Spleen (tissue), 11 donors: ENCODE data around the gene FAIM2. TPM values are rescaled to one million over a fixed set of nuclear protein-coding genes. Genes with fewer than 3 reads are reported as not detected.
A peak's percentile ranks its signal among the peaks of the same experiment; 100 is the strongest.

Source experiments
- DNase-seq: peaks from one replicate; pipeline ENCODE4 v3.0.0-alpha.2; 2020
- H3K27ac ChIP-seq, 8 donors: fragments of 200-600 bp; sonication (generic) in 7 of 8; 1 replicate in 4 of 8; 2 replicates in 4 of 8; pipeline versions ENCODE4 v1.5.0 to v1.8.0; 2016 to 2021; ENCODE audit warnings: inconsistent platforms in 4 of 8, mild to moderate bottlenecking in 4 of 8, moderate library complexity in 1 of 8
- H3K27me3 ChIP-seq, 7 donors: fragments of 200-600 bp; sonication (generic) in 6 of 7; replicated peaks in 1 of 7; 1 replicate in 4 of 7; 2 replicates in 3 of 7; pipeline versions ENCODE4 v1.5.0 to v1.8.0; 2016 to 2021; ENCODE audit warnings: inconsistent platforms in 3 of 7, mild to moderate bottlenecking in 1 of 7
- H3K36me3 ChIP-seq, 6 donors: fragments of 200-600 bp; sonication (generic) in 5 of 6; 1 replicate in 4 of 6; 2 replicates in 2 of 6; pipeline versions ENCODE4 v1.5.0 to v1.8.0; 2016 to 2021; ENCODE audit warnings: inconsistent platforms in 2 of 6
- H3K4me1 ChIP-seq, 6 donors: fragments of 200-600 bp; sonication (generic) in 5 of 6; 1 replicate in 3 of 6; 2 replicates in 3 of 6; pipeline versions ENCODE4 v1.5.0 to v1.8.0; 2016 to 2021; ENCODE audit warnings: inconsistent platforms in 3 of 6
- H3K4me3 ChIP-seq, 8 donors: fragments of 200-600 bp; sonication (generic) in 7 of 8; 1 replicate in 4 of 8; 2 replicates in 4 of 8; pipeline versions ENCODE4 v1.5.0 to v1.8.0; 2016 to 2021; ENCODE audit warnings: inconsistent platforms in 4 of 8, mild to moderate bottlenecking in 4 of 8, moderate library complexity in 2 of 8
- H3K9me3 ChIP-seq, 8 donors: fragments of 200-600 bp; sonication (generic) in 7 of 8; 1 replicate in 4 of 8; 2 replicates in 4 of 8; pipeline versions ENCODE4 v1.5.0 to v1.8.0; 2016 to 2021; ENCODE audit warnings: inconsistent platforms in 4 of 8
- POLR2A ChIP-seq, 3 donors: fragments of 450-650 bp; IDR thresholded peaks; one replicate each; pipeline ENCODE4 v1.5.1; 2017; ENCODE audit warnings: antibody characterized with exemption in 3 of 3, mild to moderate bottlenecking in 1 of 3
- POLR2AphosphoS5 ChIP-seq, 3 donors: sonication (generic); formaldehyde crosslinking; IDR thresholded peaks; one replicate each; pipeline ENCODE4 v1.5.1; 2017; ENCODE audit warnings: antibody characterized with exemption in 3 of 3
- WGBS, 5 donors: extraction: QIAGEN DNeasy Blood & Tissue Kit in 3 of 5; methylation state at CpG; one replicate each; pipeline versions ENCODE4 v1.1.5 to v1.1.7; 2013 to 2018; 5-methylcytosine and 5-hydroxymethylcytosine counted together
- intact Hi-C: fragments of 100-400 bp; cut with DNase I; formaldehyde crosslinking; loops from one replicate; pipeline ENCODE4 v1.15.0; 2023; ENCODE audit warnings: low total_unique reads
- polyA plus RNA-seq, 3 donors: library from polyadenylated mRNA; stranded (reverse); fragments of 200-250 nt; gene quantifications; one replicate each; pipeline ENCODE4 v1.2.1, GENCODE V29; 2013
- total RNA-seq, 7 donors: library from RNA; depleted of rRNA in 3 of 7; stranded (reverse); fragments of >200 nt in 3 of 7; fragmentation: NEBNext Ultra II Directional in 4 of 7; extraction: Animal tissue kit (Norgen Biotek cat#: 25700) in 4 of 7; gene quantifications; one replicate each; pipeline versions ENCODE4 v1.1.0 to v1.2.1, GENCODE V29; 2016 to 2021
- TF ChIP-seq, protein P1 (sequence below), 11 experiments: fragments of 200-600 bp in 7 of 11; fragments of 450-650 bp in 4 of 11; sonication (generic) in 4 of 11; IDR thresholded peaks in 8 of 11; conservative IDR thresholded peaks in 3 of 11; 1 replicate in 7 of 11; 2 replicates in 4 of 11; pipeline versions ENCODE4 v1.4.0 to v1.8.0; 2016 to 2021; ENCODE audit warnings: antibody characterized with exemption in 11 of 11, inconsistent platforms in 4 of 11, mild to moderate bottlenecking in 1 of 11
- donor health status: healthy with polysubstance abuse.
- donor health status: DM: no; HTN: no; CAD: no; lungs with moderate emphysema.
- donor health status: DM: no; HTN: no; CAD: no.
- donor health status: Bipolar disorder and iron deficiency.
- donor health status: healthy.
- donor health status: DM: no; HTN: no; CAD: no.
- donor health status: DM: yes; HTN: yes; CAD: no.

Gene FAIM2
- total and polyA plus RNA-seq, 10 donors: 0.04 to 3.2 (median 0.47) TPM; not detected in 1

DNA sequence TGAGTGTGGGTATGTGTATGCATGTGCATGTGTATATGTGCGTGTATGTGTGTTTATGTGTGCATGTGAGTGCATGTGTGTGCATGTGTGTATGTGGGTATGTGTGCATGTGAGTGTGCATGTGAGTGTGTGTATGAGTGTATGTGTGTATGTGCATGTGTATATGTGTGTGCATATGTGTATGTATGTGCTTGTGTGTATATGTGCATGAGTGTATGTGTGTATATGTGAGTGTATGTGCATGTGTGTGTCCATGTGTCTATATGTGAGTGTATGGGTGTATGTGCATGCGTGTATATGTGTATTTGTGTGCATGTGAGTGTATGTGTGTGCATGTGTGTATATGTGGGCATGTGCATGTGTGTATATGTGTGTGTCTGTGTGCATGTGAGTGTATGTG lies 25.7 kb downstream of the FAIM2 start:
- peaks cover 0 to 2% (median 0%) of the 10 kb centered on the region in 6 donors for H3K4me1 ChIP-seq
- WGBS, 5 donors: 10 to 86% (median 83%) methylated on average over 1 to 2 of the region's 2 CpGs
- no peak for DNase-seq
- peaks cover 0 to 5% (median 0%) of the 10 kb centered on the region in 7 donors for H3K27me3 ChIP-seq
- H3K27ac ChIP-seq: no peak overlapping the region
- intact Hi-C loops: no loop called here
- H3K4me3 ChIP-seq: no peak overlapping the region
- H3K9me3 ChIP-seq: no peaks in the 10 kb centered on the region
- TF ChIP-seq, protein P1, sequence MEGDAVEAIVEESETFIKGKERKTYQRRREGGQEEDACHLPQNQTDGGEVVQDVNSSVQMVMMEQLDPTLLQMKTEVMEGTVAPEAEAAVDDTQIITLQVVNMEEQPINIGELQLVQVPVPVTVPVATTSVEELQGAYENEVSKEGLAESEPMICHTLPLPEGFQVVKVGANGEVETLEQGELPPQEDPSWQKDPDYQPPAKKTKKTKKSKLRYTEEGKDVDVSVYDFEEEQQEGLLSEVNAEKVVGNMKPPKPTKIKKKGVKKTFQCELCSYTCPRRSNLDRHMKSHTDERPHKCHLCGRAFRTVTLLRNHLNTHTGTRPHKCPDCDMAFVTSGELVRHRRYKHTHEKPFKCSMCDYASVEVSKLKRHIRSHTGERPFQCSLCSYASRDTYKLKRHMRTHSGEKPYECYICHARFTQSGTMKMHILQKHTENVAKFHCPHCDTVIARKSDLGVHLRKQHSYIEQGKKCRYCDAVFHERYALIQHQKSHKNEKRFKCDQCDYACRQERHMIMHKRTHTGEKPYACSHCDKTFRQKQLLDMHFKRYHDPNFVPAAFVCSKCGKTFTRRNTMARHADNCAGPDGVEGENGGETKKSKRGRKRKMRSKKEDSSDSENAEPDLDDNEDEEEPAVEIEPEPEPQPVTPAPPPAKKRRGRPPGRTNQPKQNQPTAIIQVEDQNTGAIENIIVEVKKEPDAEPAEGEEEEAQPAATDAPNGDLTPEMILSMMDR (IDR thresholded peaks at IDR 0.05 in 8 of 11, conservative IDR thresholded peaks at IDR 0.05 in 3 of 11): no peak
- TF ChIP-seq POLR2A (IDR thresholded peaks at IDR 0.05): no peak
- no peak for TF ChIP-seq POLR2AphosphoS5 (IDR thresholded peaks at IDR 0.05)
- no peaks in the 10 kb centered on the region for H3K36me3 ChIP-seq

DNA sequence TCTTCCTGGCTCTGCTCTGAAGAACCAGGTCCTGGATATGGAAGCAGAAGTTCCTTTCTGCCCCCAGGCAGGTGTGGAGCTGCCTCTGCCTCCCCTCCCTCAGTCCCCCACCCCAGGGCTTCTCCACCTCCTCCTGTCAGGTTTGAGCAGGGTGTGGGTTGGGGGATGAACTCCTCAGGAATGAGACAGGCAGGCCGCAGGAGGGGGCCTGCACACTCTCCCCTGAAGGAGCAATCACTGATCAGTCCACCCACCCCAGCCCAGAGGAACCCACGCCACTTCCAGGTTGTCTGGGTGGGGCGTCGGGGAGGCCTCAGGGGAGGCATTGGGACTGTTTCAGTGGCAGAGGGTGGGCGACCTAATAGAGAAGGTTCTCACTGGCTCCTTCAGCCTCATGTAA lies 26.6 kb downstream of the FAIM2 start:
- H3K36me3 ChIP-seq: no peaks in the 10 kb centered on the region
- WGBS, 5 donors: 60 to 78% (median 71%) methylated on average over 2 to 5 of the region's 5 CpGs; no CpG with 5 or more reads in 1 of the 5 donors
- H3K27me3 ChIP-seq: no peaks in the 10 kb centered on the region
- H3K4me1 ChIP-seq: peaks cover 0 to 8% (median 0%) of the 10 kb centered on the region in 6 donors
- H3K4me3 ChIP-seq: no peak overlapping the region
- intact Hi-C loops: no loop called here
- TF ChIP-seq POLR2AphosphoS5 (IDR thresholded peaks at IDR 0.05): no peak
- TF ChIP-seq, protein P1 (IDR thresholded peaks at IDR 0.05 in 8 of 11, conservative IDR thresholded peaks at IDR 0.05 in 3 of 11): no peak
- TF ChIP-seq POLR2A (IDR thresholded peaks at IDR 0.05): no peak
- H3K27ac ChIP-seq: no peak overlapping the region
- no peaks in the 10 kb centered on the region for H3K9me3 ChIP-seq
- DNase-seq: peak; percentile 41

GRCh38 chr12:49876070-49876469 lies 27.6 kb downstream of the FAIM2 start:
- DNase-seq: no peak
- intact Hi-C loops: no loop called here
- Histone ChIP-seq H3K4me1 (peaks cover 0 to 8% (median 0%) of the 10 kb centered on the region in 6 donors), H3K36me3 (no peaks in the 10 kb centered on the region), H3K4me3 (no peak overlapping the region), H3K9me3 (no peaks in the 10 kb centered on the region), H3K27ac (no peak overlapping the region), H3K27me3 (no peaks in the 10 kb centered on the region)
- TF ChIP-seq POLR2A (IDR thresholded peaks at IDR 0.05) (no peak), POLR2AphosphoS5 (IDR thresholded peaks at IDR 0.05) (no peak)
- TF ChIP-seq, protein P1 (IDR thresholded peaks at IDR 0.05 in 8 of 11, conservative IDR thresholded peaks at IDR 0.05 in 3 of 11): no peak
- WGBS, 5 donors: 90 to 95% (median 93%) methylated on average over 3 of the region's 3 CpGs

- 90 to 97% (median 92%) methylated on average over 9 of the region's 9 CpGs for WGBS, 5 donors
- intact Hi-C loops: no loop called here
- H3K27ac ChIP-seq: no peak overlapping the region
- H3K9me3 ChIP-seq: no peaks in the 10 kb centered on the region
- peak; percentile 44 for DNase-seq
- H3K4me3 ChIP-seq: no peak overlapping the region
- no peaks in the 10 kb centered on the region for H3K36me3 ChIP-seq
- TF ChIP-seq POLR2AphosphoS5 (IDR thresholded peaks at IDR 0.05) (no peak), POLR2A (IDR thresholded peaks at IDR 0.05) (no peak)
- TF ChIP-seq, protein P1 (IDR thresholded peaks at IDR 0.05 in 8 of 11, conservative IDR thresholded peaks at IDR 0.05 in 3 of 11): no peak
- peaks cover 0 to 8% (median 0%) of the 10 kb centered on the region in 6 donors for H3K4me1 ChIP-seq
- no peaks in the 10 kb centered on the region for H3K27me3 ChIP-seq
These were observed 28.5 kb downstream of the FAIM2 start for GRCh38 chr12:49875115-49875720.
